CD14-positive monocyte (primary cell): ENCODE results near the gene FBXL17. TPM values are rescaled to one million over a fixed set of nuclear protein-coding genes. Genes with fewer than 3 reads are reported as not detected.

Experiments used
- DNase-seq, 3 donors: peaks; one replicate each; pipeline ENCODE4 v3.0.0-alpha.2; 2011 to 2022
- H2AFZ ChIP-seq: 2 replicates; pipeline ENCODE4 v1.6.0; 2012; ENCODE audit warnings: mild to moderate bottlenecking, low read depth, low read length, inconsistent platforms; ENCODE audit not compliant: insufficient read depth, poor library complexity, severe bottlenecking
- H3K27ac ChIP-seq, 2 donors: 1 replicate in 1 of 2; 2 replicates in 1 of 2; pipeline ENCODE4 v1.5.1; 2012 to 2013; ENCODE audit warnings: low read length in 2 of 2, control low read depth in 1 of 2, inconsistent platforms in 1 of 2, low read depth in 1 of 2, mild to moderate bottlenecking in 1 of 2
- H3K27me3 ChIP-seq, 2 donors: one replicate each; pipeline versions ENCODE4 v1.6.0 to v1.6.1; 2011 to 2013; ENCODE audit warnings: low read length in 2 of 2; ENCODE audit not compliant: control insufficient read depth in 2 of 2, insufficient read depth in 2 of 2
- H3K36me3 ChIP-seq, 2 donors: replicated peaks in 1 of 2; 1 replicate in 1 of 2; 2 replicates in 1 of 2; pipeline versions ENCODE4 v1.5.1 to v1.6.1; 2012 to 2013; ENCODE audit warnings: low read length in 2 of 2, control low read depth in 1 of 2, inconsistent platforms in 1 of 2, mild to moderate bottlenecking in 1 of 2; ENCODE audit not compliant: insufficient read depth in 2 of 2, control insufficient read depth in 1 of 2
- H3K4me1 ChIP-seq, 2 donors: 1 replicate in 1 of 2; 2 replicates in 1 of 2; pipeline versions ENCODE4 v1.5.1 to v1.6.1; 2012 to 2013; ENCODE audit warnings: low read length in 2 of 2, control low read depth in 1 of 2, inconsistent platforms in 1 of 2, mild to moderate bottlenecking in 1 of 2, moderate library complexity in 1 of 2; ENCODE audit not compliant: insufficient read depth in 2 of 2, control insufficient read depth in 1 of 2
- H3K4me2 ChIP-seq: replicated peaks from 2 replicates; pipeline ENCODE3; 2012; ENCODE audit warnings: low read length, moderate library complexity, mild to moderate bottlenecking; ENCODE audit not compliant: poor library complexity, severe bottlenecking; ENCODE audit errors: extremely low read depth
- H3K4me3 ChIP-seq, 3 experiments: fragments of 200-600 bp in 1 of 3; sonication (generic) in 1 of 3; replicated peaks in 1 of 3; 1 replicate in 2 of 3; 2 replicates in 1 of 3; pipeline ENCODE4 v1.5.1; 2011 to 2013; ENCODE audit warnings: low read length in 3 of 3, mild to moderate bottlenecking in 3 of 3, control low read depth in 2 of 3, low read depth in 2 of 3, inconsistent platforms in 1 of 3, moderate library complexity in 1 of 3
- H3K79me2 ChIP-seq: 2 replicates; pipeline ENCODE4 v1.6.0; 2012; ENCODE audit warnings: mild to moderate bottlenecking, control low read depth, inconsistent platforms, low read length, moderate library complexity; ENCODE audit not compliant: insufficient read depth
- H3K9ac ChIP-seq: 2 replicates; pipeline ENCODE4 v1.6.0; 2017; ENCODE audit warnings: low read length, mild to moderate bottlenecking; ENCODE audit not compliant: insufficient read depth, poor library complexity, severe bottlenecking
- H3K9me3 ChIP-seq, 2 donors: replicated peaks in 1 of 2; 1 replicate in 1 of 2; 2 replicates in 1 of 2; pipeline versions ENCODE4 v1.5.1 to v1.6.1; 2012 to 2013; ENCODE audit warnings: low read length in 2 of 2, control low read depth in 1 of 2; ENCODE audit not compliant: control insufficient read depth in 1 of 2, insufficient read depth in 1 of 2
- H4K20me1 ChIP-seq: 2 replicates; pipeline ENCODE4 v1.6.0; 2012; ENCODE audit warnings: mild to moderate bottlenecking, low read length, control low read depth, moderate library complexity; ENCODE audit not compliant: insufficient read depth
- H3K27ac Mint-ChIP-seq, 7 donors: one replicate each; pipeline ENCODE4 v1.8.0; 2020; ENCODE audit warnings: mild to moderate bottlenecking in 7 of 7, mixed read lengths in 7 of 7, moderate library complexity in 6 of 7, inconsistent platforms in 2 of 7
- H3K27me3 Mint-ChIP-seq, 3 donors: one replicate each; pipeline ENCODE4 v1.8.0; 2021 to 2022; ENCODE audit warnings: low read depth in 3 of 3, mild to moderate bottlenecking in 3 of 3, mixed read lengths in 3 of 3, moderate library complexity in 3 of 3, inconsistent platforms in 1 of 3
- H3K36me3 Mint-ChIP-seq, 2 donors: one replicate each; pipeline ENCODE4 v1.8.0; 2020; ENCODE audit warnings: mixed read lengths in 2 of 2, inconsistent platforms in 1 of 2, mild to moderate bottlenecking in 1 of 2
- H3K4me1 Mint-ChIP-seq: one replicate; pipeline ENCODE4 v1.8.0; 2020; ENCODE audit warnings: mild to moderate bottlenecking, mixed read lengths
- H3K4me3 Mint-ChIP-seq, 2 donors: one replicate each; pipeline ENCODE4 v1.8.0; 2020; ENCODE audit warnings: mild to moderate bottlenecking in 2 of 2, mixed read lengths in 2 of 2, moderate library complexity in 1 of 2
- H3K9me3 Mint-ChIP-seq, 7 donors: one replicate each; pipeline ENCODE4 v1.8.0; 2020 to 2022; ENCODE audit warnings: mixed read lengths in 7 of 7, mild to moderate bottlenecking in 6 of 7, moderate library complexity in 6 of 7, inconsistent platforms in 2 of 7
- WGBS: methylation state at CpG from one replicate; pipeline ENCODE4 v1.1.5; 2013; ENCODE audit warnings: missing lambda C conversion rate; ENCODE audit not compliant: insufficient coverage; 5-methylcytosine and 5-hydroxymethylcytosine counted together
- intact Hi-C, 2 donors: fragments of 100-400 bp; cut with micrococcal nuclease; formaldehyde crosslinking; loops; one replicate each; pipeline versions ENCODE4 v1.15.0 to v1.15.1; 2023
- polyA plus RNA-seq, 3 donors: library from polyadenylated mRNA; depleted of rRNA in 1 of 3; unstranded in 2 of 3; stranded (reverse) in 1 of 3; fragments of 300-500 nt in 2 of 3; fragments of >200 nt in 1 of 3; fragmentation: Illumina TruSeq in 2 of 3; gene quantifications; 1 replicate in 2 of 3; 2 replicates in 1 of 3; pipeline ENCODE4 v1.2.3, GENCODE V29; 2012 to 2021
- TF ChIP-seq, protein P1 (sequence below): fragments of 200-600 bp; IDR thresholded peaks from one replicate; pipeline ENCODE4 v1.8.0; 2022; ENCODE audit warnings: antibody characterized with exemption, mild to moderate bottlenecking

Gene FBXL17
- polyA plus RNA-seq, 3 donors: 1.5 to 6.6 (median 2.0) TPM

DNA sequence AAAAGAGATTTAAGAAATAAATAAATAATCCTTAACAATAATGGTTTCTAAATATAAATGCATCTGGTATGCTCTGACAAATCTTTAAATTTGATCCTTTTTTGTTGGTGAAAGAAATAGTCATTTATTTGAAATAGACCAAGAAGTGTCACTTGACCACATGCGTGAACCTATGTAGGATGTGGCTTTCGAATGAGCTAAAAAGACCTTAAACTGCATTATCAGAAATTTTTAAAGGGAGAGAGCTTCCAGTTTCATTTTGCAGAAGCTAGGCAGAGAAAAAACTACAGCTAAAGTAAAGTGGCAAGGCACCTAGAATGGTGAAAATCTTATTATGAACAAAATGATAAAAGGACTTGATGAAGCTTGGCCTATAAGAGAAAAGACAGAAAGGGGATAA lies 402.0 kb downstream of the FBXL17 start:
- Histone ChIP-seq H4K20me1 (no peaks in the 10 kb centered on the region), H3K27ac (no peak overlapping the region), H3K79me2 (no peaks in the 10 kb centered on the region), H3K9ac (no peak overlapping the region), H3K4me2 (no peak overlapping the region), H3K4me3 (no peak overlapping the region), H3K9me3 (no peaks in the 10 kb centered on the region), H3K4me1 (no peaks in the 10 kb centered on the region), H3K27me3 (no peaks in the 10 kb centered on the region), H2AFZ (no peak overlapping the region), H3K36me3 (no peaks in the 10 kb centered on the region)
- H3K27me3 Mint-ChIP-seq: peaks cover 0 to 2% (median 0%) of the 10 kb centered on the region in 3 donors
- no peak overlapping the region for H3K27ac Mint-ChIP-seq
- peaks cover 0 to 4% (median 0%) of the 10 kb centered on the region in 7 donors for H3K9me3 Mint-ChIP-seq
- H3K4me1 Mint-ChIP-seq: peaks cover 2% of the 10 kb centered on the region
- intact Hi-C loops: no loop called here
- TF ChIP-seq, protein P1, sequence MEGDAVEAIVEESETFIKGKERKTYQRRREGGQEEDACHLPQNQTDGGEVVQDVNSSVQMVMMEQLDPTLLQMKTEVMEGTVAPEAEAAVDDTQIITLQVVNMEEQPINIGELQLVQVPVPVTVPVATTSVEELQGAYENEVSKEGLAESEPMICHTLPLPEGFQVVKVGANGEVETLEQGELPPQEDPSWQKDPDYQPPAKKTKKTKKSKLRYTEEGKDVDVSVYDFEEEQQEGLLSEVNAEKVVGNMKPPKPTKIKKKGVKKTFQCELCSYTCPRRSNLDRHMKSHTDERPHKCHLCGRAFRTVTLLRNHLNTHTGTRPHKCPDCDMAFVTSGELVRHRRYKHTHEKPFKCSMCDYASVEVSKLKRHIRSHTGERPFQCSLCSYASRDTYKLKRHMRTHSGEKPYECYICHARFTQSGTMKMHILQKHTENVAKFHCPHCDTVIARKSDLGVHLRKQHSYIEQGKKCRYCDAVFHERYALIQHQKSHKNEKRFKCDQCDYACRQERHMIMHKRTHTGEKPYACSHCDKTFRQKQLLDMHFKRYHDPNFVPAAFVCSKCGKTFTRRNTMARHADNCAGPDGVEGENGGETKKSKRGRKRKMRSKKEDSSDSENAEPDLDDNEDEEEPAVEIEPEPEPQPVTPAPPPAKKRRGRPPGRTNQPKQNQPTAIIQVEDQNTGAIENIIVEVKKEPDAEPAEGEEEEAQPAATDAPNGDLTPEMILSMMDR: no peak
- whole genome bisulfite sequencing: 60% methylated on average over 1 of the region's 2 CpGs
- no peak overlapping the region for H3K4me3 Mint-ChIP-seq
- H3K36me3 Mint-ChIP-seq: no peaks in the 10 kb centered on the region
- DNase-seq: no peak

DNA sequence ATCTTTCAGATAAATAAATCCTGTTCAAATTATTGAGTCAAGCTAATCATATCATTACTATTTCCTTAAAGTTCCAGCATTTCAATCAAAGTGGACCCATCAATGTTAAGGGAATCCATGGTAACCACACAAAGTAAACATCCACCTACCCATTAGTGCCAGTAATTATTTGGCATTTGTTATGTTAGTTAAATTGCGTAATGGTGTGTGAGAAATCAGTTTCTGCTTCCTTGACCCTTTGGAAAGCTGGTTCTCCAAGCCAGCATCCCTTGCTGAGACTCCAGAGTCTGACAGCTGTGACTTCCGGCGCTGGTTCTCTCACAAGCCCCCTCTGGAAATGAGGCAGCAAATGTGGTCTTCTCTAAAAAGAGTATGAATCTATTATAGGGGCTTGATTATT lies 402.6 kb downstream of the FBXL17 start:
- H3K27me3 ChIP-seq: no peaks in the 10 kb centered on the region
- H3K4me2 ChIP-seq: no peak overlapping the region
- no peak overlapping the region for H3K9ac ChIP-seq
- no peaks in the 10 kb centered on the region for H3K36me3 Mint-ChIP-seq
- H3K27ac Mint-ChIP-seq: no peak overlapping the region
- DNase-seq: no peak
- intact Hi-C loops: no loop called here
- peaks cover 0 to 4% (median 0%) of the 10 kb centered on the region in 7 donors for H3K9me3 Mint-ChIP-seq
- no CpG with 5 or more reads among the region's 3 CpGs for WGBS
- H3K4me3 Mint-ChIP-seq: no peak overlapping the region
- H3K27me3 Mint-ChIP-seq: peaks cover 0 to 2% (median 0%) of the 10 kb centered on the region in 3 donors
- no peak overlapping the region for H3K27ac ChIP-seq
- H2AFZ ChIP-seq: no peak overlapping the region
- H3K9me3 ChIP-seq: no peaks in the 10 kb centered on the region
- H4K20me1 ChIP-seq: no peaks in the 10 kb centered on the region
- H3K4me1 ChIP-seq: no peaks in the 10 kb centered on the region
- no peaks in the 10 kb centered on the region for H3K36me3 ChIP-seq
- H3K4me1 Mint-ChIP-seq: peaks cover 2% of the 10 kb centered on the region
- H3K4me3 ChIP-seq: no peak overlapping the region
- TF ChIP-seq, protein P1: no peak
- no peaks in the 10 kb centered on the region for H3K79me2 ChIP-seq
